Suppressor macrophage treated with lipopolysaccharide for 4 hours (primary cell): Measurements from ENCODE around the gene CIAO3.
"Not testable (repeated sequence)": the region's sequence is repeated elsewhere in the genome, so short reads cannot be mapped to it uniquely, and the experiment has no call there.

Experiments
- DNase-seq: peaks from one replicate; pipeline ENCODE4 v3.0.0-alpha.2; 2020

The CIAO3 gene

DNA sequence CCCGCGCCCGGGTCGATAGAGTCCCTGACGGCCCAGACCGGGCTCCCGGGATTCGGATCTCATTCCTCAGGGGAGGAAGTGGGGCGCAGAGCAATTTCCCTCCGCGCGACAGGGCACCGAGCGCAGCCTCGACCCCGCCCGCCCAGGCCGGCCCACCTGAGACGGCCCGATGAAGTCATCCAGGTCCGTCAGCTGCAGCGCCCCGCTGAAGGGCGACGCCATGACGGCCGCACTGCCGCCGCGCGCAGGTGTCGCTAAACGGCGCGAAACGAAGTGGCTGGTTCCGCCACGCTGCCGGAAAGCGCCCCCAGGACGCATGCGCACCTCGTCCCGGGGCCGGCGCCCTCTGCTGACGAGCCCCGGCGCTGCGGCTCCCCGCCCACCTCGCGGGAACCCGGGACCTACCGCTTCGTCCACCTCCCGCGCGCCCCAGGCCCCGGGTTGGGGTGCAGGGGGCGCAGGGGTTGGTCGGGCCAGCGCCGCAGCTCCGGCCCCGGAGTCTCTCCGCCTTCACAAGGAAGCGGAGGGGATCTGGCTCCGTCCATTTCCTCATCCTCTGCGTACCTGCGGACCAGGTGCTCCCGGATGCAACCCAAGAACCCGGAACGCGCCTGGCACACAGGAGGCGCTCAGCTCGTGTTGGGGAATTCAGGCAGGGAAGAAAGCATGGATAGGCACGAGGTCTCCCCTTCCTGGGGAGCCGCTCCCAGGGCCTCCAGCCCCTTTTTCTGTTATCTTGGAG, at the start of gene CIAO3:
Gene CIAO3, minus strand, starts transcription at position 234 of the 742 bp plus-strand sequence. Its CDS starts 12 bp downstream, at position 222.
- peak; percentile 94 for DNase-seq

DNA sequence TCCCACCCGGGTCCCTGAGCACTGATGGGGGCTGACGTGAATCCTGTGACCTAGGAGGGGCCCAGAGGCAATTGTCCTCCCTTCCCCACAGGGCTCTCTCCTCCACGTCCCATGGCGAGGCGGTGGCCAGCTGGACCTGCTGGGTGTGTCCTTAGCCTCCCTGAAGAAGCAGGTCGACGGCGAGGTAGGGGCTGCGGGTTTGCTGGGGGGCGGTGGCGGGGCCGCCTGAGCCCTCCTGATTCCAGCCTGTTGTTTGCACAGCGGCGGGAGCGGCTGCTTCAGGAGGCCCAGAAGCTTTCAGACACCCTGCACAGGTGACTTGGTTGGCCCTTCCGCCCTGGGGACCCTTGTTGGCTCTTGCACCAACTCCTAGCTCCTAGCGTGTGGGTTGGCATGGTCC, 49.3 kb upstream of the CIAO3 start:
- DNase-seq, result no peak

DNA sequence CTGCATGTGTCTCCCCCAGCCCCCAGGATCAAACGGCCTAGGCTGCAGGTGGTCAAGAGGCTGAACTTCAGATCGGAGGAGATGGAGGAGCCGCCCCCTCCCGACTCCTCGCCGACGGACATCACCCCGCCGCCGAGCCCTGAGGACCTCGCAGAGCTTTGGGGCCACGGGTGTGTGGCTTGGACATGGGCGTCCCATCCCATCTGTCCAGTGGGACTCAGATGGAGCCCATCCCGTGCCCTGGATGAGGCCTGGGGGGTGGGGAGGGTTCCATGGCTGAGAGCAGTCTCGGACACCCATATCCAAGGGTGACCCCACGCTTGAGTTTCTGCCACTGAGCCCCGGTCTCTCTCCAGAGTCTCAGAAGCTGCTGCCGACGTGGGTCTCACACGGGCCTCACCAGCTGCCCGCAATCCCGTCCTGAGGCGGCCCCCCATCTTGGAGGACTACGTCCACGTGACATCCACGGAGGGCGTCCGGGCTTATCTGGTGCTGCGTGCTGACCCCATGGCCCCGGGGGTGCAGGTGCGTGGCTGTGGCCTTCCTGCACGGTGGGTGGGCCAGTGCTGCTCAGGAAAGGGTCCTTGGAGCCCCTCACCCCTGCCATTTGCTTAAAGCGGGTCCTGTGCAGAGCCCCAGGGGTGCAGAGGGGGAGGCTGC, 48.5 kb upstream of the CIAO3 start:
- DNase-seq, result no peak

DNA sequence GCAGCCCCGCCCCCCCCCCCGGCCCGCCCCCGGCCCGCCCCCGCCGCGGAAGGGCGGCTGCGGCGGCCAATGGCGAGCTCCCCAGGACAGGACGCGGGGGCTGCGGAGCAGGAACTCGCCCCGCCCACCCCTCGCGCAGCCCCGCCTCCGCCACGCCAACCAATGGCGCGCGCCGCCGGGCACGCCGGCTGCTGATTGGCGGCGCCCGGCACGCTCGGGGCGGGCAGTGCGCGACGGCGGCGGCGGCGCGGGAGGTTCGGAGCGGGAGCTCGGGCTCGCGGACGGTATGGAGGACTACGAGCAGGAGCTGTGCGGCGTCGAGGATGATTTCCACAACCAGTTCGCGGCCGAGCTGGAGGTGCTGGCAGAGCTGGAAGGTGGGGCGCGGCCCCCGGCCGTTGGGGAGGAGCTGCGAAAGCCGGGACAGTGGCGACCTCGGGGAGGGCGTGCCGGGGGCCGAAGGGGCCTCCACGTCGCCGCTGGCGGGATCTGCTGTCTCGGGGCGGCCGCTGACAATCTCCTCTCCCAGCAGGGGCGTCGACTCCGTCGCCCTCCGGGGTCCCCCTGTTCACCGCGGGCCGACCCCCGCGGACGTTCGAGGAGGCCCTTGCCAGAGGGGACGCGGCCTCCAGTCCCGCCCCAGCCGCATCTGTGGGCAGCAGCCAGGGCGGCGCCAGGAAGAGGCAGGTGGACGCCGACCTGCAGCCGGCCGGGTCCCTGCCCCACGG, 47.8 kb upstream of the CIAO3 start, which contains the start of gene CHTF18:
Gene CHTF18, plus strand, starts transcription at position 222 of the 728 bp plus-strand sequence. Its CDS starts 65 bp downstream, at position 287.
- DNase-seq, result peak; percentile 97

DNA sequence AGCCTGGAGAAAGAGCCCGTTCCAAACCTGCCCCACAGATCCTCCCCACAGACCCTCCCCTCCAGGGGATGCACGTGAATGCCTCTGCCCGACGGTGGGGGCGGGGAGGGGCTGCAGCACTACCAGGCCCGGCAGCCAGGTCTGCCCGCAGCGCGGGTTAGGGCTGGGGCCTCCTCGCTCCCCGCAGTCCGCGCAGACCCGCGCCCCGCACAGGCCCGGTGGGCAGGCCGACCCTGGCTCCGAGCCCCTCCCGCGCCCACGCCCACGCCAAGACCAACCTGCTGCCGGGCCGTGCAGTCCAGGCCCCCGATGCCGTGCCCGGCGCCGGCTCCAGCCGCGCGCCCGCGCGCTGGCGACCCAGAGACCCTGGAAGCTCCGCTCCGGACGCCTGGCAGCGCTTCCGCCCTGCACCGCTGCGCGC, 47.2 kb upstream of the CIAO3 start, which contains the start of gene RPUSD1:
Gene RPUSD1, minus strand, starts transcription at position 404 of the 421 bp plus-strand sequence. CDS start 644 bp downstream, outside the sequence.
- no peak for DNase-seq

DNA sequence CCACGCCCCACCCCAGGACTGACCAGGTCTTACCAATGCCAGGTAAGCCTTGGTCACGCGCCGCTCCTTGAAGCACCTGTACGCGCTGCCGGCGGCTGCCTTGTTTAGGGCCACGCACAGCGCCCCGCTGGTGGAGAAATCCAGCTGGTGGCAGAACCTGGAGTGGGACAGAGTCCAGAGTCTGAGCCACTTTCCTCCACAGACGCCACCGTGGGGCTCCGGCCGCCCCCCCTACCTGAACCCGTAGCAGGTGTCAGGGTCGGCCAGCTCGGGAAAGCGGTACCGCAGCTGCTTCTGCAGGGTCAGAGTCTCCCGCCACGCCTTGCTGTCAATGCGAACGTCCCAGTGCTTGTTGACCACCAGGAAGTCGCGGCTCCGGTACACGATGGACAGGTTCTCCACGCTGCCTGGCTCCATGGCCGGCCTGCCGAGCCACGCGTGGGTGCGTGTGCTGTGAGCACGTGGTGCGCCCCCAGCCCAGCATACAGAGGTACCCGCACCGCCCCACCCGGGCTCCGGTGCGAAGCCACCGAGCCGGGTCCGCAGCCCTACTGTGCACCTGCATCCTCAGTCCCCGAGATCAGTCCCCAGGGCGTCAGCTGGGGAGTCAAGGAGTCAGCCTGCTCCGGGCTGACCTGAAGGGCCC, 46.6 kb upstream of the CIAO3 start:
- DNase-seq, result no peak

DNA sequence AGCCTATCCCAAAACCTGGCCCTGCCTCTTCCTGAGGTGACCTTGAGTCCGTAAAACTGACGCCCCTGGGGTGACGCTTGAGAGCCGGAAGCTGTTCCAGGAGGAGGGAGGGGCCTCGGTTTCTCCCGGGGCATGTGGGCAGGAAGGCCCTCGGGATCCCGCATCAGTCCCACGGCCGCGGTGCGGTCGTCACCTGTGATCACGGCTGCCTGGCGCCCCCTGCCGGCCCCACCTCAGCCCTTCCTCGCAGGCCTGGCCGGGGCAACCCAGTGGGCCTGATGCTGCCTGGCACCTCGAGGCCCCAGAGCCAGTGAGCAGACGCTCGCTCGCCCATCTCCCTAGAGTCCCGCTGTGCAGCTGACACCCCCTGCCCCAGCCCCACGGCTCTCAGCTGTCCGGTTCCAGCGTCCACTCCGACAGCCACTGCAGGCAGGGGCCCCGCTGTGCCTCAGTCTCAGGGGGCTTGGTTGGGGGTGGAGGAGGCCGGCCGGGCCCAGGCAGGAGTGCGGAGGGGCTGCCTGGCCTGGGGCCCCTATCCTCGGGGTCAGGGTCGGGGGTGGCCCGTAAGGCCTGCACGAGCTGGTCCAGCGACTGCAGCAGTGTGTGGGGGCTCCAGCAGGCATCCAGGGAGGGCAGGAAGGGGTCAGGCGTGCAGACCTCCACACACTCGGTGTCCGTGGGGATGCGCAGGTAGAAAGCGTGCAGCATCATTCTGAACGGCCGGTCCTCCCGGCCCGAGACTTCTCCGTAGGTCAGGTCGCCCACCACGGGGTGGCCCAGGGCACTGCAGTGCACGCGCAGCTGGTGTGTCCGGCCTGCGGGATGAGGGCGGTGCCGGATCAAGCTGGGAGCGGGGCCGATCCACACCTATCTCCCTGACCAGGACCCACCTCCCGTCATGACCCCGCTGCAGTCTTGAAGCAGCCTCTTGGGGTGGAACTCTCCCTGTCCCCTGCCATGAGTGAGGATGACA, 45.1 kb upstream of the CIAO3 start:
- DNase-seq, result peak; percentile 80

DNA sequence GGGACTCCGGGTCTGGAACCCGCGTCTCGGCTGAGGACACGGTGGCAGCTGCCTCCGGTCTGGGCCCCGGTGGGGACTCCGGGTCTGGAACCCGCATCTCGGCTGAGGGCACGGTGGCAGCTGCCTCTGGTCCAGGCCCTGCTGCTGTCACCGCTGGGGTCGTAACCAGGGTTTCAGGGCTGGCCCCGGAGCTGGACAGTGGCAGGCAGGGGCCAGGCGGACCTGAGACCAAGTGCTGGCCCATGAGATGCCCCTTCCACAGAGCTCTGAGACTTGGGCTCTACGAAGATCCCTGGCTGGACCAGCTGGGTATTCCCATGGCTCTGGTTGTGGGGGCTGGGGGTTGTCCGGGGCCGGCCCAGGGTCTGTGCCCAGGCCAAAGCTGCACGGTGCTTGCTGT, 43.6 kb upstream of the CIAO3 start:
- DNase-seq, result no peak

DNA sequence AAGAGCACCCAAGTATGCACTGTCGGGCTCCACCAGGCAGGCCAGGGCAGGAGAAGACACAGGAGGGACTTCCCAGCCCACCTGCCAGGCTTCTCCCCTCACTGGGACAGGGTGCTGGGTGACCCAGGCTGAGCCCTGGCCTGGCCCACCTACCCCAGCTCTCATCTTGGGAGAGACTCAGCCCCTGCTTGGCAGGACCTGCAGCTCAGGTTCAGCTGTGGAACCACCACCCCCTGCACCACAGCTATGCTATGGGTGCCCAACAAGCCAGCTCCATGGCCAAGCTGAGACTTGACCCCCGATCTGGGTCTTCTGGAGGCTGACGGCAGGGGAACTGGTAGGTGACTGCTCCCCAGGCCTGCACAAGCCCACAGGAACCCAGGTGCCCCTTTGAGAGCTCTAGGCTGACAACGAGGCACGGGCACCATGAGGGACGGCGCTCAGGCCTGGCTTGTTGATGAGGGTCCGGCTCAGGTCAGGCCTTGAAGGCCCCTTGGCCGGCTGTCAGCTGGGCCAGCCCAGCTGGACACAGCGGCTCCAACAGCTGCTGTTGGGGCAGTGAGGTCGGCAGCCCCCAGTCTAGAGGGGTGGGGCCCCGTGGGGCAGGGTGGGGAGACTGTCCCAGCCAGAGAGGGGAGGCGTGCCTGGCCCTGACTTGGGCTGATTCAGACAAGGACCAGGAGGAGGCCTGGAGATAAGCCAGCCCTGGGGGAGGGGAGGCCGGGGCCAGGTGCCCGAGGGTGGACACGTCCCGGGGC, 42.8 kb upstream of the CIAO3 start:
- DNase-seq, result no peak

DNA sequence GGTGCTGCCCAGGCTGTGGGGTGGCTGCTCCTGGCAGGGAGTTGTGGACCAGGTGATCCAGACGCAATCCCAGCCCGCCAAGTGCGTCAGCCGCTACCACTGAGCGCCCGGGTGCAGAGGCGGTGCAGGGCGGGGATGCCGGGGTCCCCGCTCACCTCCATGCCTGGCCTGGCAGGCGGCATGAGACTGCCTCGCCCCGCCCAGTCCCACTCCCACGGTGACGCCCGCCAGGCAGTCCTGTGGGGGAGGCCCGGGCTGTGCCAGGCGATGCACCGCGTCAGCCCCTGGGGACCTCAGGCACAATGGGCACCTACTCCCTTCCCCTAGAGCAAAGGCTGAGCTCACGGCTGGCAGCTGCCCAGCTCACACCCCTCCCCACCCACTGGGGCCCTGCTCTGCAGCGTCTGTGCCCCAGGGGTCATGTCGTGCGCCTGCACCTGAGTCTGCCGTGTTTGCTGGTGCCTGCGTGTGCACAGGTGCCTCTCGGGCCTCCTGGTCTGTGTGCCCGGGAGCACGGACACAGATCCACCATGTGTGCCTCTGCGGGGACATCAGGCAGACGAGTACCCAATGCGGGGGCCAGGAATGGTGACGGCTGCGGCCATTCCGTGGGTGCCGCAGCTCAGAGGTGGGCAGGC, 42.1 kb upstream of the CIAO3 start:
- DNase-seq, result no peak

DNA sequence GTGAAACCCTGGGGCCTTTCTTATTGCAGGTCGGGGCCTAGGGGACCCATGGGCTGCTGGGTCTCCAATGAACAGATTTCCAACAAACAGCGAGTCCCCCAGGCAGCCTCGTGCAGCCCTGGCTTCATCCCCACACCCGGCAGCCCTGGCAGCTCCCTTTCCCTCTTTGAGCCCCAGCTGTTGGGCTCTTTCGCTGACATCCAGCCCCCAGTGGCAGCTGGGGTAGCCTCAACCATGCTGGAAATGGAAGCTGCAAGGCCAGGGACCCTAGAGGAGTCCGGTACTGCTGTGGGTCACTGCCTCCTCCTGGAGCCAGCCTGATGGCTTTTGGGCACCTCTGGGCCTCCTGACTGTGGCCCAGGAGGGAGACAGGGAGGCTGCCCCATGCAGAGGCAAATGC, 41.5 kb upstream of the CIAO3 start:
- no peak for DNase-seq

DNA sequence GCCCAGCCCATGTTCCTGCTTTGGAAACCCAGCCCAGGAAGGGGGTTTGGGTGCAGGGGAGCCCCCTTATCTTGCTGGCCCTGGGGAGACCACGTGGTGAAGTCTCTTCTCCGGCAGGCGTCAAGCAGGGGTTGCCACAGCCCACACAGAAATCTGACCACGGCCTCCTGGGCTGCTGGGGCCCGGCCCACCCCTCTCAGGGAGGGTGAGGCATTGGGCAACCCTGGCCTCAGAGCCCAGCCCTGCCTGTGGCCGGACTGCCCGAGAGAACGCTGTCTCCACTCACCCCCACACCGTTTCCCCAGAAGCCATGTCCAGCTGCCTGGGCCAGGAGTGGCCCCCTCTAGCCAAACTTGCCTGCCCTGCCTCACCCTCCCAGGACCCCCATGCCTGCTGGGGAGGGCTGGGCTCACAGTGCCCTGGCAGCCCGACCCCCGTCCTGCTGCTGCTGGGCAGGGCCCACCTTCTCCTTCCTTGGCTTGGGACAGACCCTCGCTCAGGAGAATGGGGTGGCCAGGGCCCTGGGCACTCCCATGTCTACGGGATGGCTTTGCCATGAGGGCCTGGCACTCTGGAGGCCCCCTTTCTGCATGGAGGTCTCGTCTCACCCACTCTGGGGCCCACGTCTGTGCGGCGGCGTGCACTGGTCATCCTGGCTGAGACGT, 40.7 kb upstream of the CIAO3 start:
- DNase-seq, result no peak

DNA sequence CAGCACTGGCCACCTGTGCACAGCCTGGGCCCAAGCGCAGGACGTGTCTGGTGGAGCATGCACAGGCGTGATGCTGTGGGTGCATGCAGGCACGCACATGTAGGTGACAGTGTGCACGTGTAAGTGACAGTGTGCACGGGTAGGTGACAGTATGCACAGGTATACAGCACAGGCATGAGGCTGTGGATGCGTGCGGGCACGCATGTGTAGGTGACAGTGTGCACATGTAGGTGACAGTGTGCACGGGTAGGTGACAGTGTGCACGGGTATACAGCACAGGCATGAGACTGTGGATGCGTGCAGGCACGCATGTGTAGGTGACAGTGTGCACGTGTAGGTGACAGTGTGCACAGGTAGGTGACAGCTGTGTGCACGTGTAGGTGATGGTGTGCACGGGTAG, 39.5 kb upstream of the CIAO3 start:
- no peak for DNase-seq

DNA sequence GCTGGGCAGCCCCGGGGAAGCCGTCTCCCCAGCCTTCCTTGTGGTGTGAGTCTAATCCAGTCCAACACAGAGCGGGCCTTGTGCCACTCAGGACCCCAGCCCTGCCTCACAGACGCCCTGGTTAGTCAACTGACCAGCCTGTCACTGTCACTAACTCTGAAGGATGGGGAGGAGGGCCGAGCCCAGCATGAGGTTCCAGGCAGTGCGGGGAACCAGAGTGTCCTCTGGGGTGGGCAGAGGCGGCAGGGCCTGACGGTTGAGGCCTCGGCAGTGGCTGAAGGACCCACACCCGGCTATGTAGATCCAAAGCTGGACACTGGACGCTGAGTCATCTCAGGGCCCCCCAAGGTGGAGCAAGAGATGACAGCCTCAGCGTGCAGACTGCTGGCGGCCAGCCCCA, 38.8 kb upstream of the CIAO3 start:
- DNase-seq, result no peak

DNA sequence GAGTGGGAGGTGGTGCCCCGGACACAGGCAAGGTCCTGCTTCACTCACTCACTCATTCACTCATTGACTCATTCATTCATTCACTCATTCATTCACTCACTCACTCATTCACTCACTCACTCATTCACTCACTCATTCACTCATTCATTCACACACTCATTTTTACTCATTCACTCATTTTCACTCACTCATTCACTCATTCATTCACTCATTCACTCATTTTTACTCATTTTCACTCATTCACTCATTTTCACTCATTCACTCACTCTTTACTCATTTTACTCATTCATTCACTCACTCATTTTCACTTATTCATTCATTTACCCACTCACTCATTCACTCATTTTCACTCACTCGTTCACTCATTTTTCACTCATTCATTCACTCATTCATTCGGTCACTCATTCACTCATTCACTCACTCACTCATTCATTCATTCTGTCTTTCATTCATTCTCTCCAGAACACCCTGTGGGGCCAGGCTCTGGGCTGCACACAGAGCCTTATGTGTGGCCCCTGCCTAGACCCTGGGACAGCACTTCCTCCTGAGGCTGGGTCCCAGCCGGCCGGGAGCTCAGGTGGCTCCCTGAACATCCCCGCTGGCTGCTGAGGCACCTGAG, 38.2 kb upstream of the CIAO3 start:
- DNase-seq, result no peak

DNA sequence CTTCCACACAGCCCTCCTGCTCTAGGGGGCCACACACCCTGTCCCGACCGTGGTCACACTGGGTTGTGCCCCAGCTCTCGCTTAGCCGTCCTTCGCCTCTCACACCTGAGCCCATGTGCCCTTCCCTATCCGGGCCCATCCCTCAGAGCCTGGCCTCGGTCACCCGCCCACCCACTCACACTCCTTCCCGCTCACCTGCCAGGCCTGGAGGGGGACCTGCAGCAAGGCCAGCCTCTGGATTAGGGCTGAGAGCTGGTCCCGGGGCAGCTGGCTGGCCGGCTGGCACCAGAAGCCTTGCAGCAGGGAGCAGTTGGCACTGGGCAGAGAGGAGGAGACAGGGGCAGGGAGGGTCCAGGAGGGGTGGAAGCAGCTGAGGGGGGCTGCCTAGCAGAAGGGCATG, 37.6 kb upstream of the CIAO3 start:
- DNase-seq, result no peak

DNA sequence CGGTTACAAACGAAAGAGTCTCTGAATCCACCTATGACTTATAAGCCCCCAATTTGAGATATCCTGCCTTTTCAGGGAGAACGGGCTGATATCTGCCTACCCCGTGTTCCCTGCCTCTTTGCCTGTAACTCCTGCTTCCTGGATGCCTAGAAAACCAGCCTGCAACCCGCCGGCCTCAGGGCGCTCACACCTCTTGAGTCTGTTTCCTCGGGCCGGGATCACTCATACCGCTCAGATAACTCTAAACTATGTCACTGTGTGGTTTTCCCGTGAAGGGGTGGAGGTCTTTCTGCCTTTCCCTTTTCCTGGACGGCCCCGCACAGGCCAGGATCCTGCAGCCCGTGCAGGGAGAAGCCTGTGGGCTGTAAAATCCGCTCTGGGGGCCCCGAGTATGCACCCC, 37.0 kb upstream of the CIAO3 start:
- no peak for DNase-seq

DNA sequence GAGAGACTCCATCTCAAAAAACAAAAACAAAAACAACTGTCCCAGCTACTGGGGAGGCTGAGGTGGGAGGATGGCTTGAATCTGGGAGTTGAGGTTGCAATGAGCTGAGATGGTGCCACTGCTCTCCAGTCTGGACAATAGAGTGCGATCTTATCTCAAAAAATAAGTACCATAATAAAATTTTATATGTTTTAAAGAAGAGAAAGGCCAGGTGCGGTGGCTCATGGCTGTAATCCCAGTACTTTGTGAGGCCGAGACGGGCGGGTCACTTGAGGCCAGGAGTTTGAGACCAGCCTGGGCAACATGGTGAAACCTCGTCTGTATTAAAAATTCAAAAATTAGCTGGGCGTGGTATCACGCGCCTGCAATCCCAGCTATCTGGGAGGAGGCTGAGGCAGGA, 36.0 kb upstream of the CIAO3 start:
- DNase-seq, result no peak

DNA sequence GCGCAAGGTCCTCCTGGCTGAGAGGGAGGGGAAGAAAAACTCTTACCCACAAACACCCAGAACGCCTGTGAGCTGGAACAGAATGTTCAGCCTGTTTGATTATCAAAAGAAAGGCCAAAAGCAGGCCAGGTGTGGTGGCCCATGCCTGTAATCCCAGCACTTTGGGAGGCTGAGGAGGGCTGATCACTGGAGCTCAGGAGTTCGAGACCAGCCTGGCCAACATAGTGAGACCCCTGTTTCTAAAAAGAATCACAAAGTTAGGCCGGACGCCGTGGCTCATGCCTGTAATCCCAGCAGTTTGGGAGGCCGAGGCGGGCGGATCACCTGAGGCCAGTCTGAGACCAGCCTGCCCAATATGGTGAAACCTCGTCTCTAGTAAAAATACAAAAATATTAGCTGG, 35.5 kb upstream of the CIAO3 start:
- not testable (repeated sequence) for DNase-seq
